H9 (cell line): Measurements from ENCODE around the gene PDS5B. TPM values are rescaled to one million over a fixed set of nuclear protein-coding genes. Genes with fewer than 3 reads are reported as not detected.

Source experiments
- DNase-seq: peaks from one replicate; pipeline ENCODE4 v3.0.0-alpha.2; 2017
- H2AFZ ChIP-seq: one replicate; pipeline ENCODE4 v1.6.1; 2013; ENCODE audit warnings: mild to moderate bottlenecking, low read length, control low read depth, moderate library complexity
- H2AK5ac ChIP-seq: 2 replicates; pipeline ENCODE4 v1.6.1; 2013; ENCODE audit warnings: low read length, control low read depth, mixed read lengths; ENCODE audit not compliant: insufficient read length
- H2BK120ac ChIP-seq: one replicate; pipeline ENCODE4 v1.6.1; 2013; ENCODE audit warnings: low read depth, mild to moderate bottlenecking, low read length, control low read depth, inconsistent platforms; ENCODE audit not compliant: poor library complexity, severe bottlenecking
- H2BK12ac ChIP-seq: 2 replicates; pipeline ENCODE4 v1.6.1; 2013; ENCODE audit warnings: low read length, control low read depth, mixed read lengths, low read depth; ENCODE audit not compliant: insufficient read length
- H2BK15ac ChIP-seq: 2 replicates; pipeline ENCODE4 v1.6.1; 2013; ENCODE audit warnings: low read depth, low read length, control low read depth
- H2BK20ac ChIP-seq: one replicate; pipeline ENCODE4 v1.6.1; 2013; ENCODE audit warnings: low read depth, mild to moderate bottlenecking, low read length, control low read depth, inconsistent platforms; ENCODE audit not compliant: poor library complexity, severe bottlenecking
- H2BK5ac ChIP-seq: 2 replicates; pipeline ENCODE4 v1.6.1; 2013; ENCODE audit warnings: low read length, control low read depth, mixed read lengths; ENCODE audit not compliant: insufficient read length
- H3K14ac ChIP-seq: 2 replicates; pipeline ENCODE4 v1.6.1; 2013; ENCODE audit warnings: low read length, control low read depth; ENCODE audit not compliant: insufficient read depth
- H3K18ac ChIP-seq: 2 replicates; pipeline ENCODE4 v1.6.1; 2013; ENCODE audit warnings: low read depth, mild to moderate bottlenecking, mixed read lengths, low read length, control low read depth; ENCODE audit not compliant: insufficient read length
- H3K23ac ChIP-seq: 2 replicates; pipeline ENCODE4 v1.6.1; 2013; ENCODE audit warnings: low read length, control low read depth, mixed read lengths, low read depth; ENCODE audit not compliant: insufficient read length
- H3K23me2 ChIP-seq: 2 replicates; pipeline ENCODE4 v1.6.1; 2013; ENCODE audit warnings: low read depth, mild to moderate bottlenecking, mixed read lengths, low read length, control low read depth; ENCODE audit not compliant: insufficient read length, poor library complexity, severe bottlenecking
- H3K27ac ChIP-seq: 2 replicates; pipeline ENCODE4 v1.5.1; 2013; ENCODE audit warnings: low read length, control low read depth, mixed read lengths, low read depth; ENCODE audit not compliant: insufficient read length
- H3K27me3 ChIP-seq: 2 replicates; pipeline ENCODE4 v1.6.1; 2013; ENCODE audit warnings: low read length, control low read depth, inconsistent platforms; ENCODE audit not compliant: insufficient read depth
- H3K4ac ChIP-seq: 2 replicates; pipeline ENCODE4 v1.6.1; 2013; ENCODE audit warnings: low read depth, mild to moderate bottlenecking, control low read depth, inconsistent platforms, low read length, moderate library complexity
- H3K4me1 ChIP-seq: 2 replicates; pipeline ENCODE4 v1.6.1; 2013; ENCODE audit warnings: low read length, control low read depth, inconsistent platforms; ENCODE audit not compliant: insufficient read depth
- H3K4me2 ChIP-seq: 2 replicates; pipeline ENCODE4 v1.6.1; 2013; ENCODE audit warnings: low read length, control low read depth, mixed read lengths; ENCODE audit not compliant: insufficient read length, insufficient read depth
- H3K56ac ChIP-seq: 2 replicates; pipeline ENCODE4 v1.6.1; 2013; ENCODE audit warnings: low read depth, mild to moderate bottlenecking, mixed read lengths, low read length, control low read depth; ENCODE audit not compliant: insufficient read length
- H3K79me1 ChIP-seq: 2 replicates; pipeline ENCODE4 v1.6.1; 2013; ENCODE audit warnings: low read depth, mild to moderate bottlenecking, moderate library complexity, low read length, control low read depth, inconsistent platforms; ENCODE audit not compliant: insufficient read depth, poor library complexity, severe bottlenecking
- H3K79me2 ChIP-seq: 2 replicates; pipeline ENCODE4 v1.6.1; 2013; ENCODE audit warnings: low read length, control low read depth, inconsistent platforms; ENCODE audit not compliant: insufficient read depth
- H3K9ac ChIP-seq: 2 replicates; pipeline ENCODE4 v1.6.1; 2013; ENCODE audit warnings: low read length, control low read depth, mixed read lengths; ENCODE audit not compliant: insufficient read length; ENCODE audit errors: extremely low read depth
- H3K9me3 ChIP-seq: one replicate; pipeline ENCODE4 v1.6.1; 2013; ENCODE audit warnings: low read depth, low read length, inconsistent platforms; ENCODE audit not compliant: control insufficient read depth
- H3T11ph ChIP-seq: one replicate; pipeline ENCODE4 v1.6.1; 2013; ENCODE audit warnings: mild to moderate bottlenecking, low read length, control low read depth, inconsistent platforms
- H4K20me1 ChIP-seq: one replicate; pipeline ENCODE4 v1.6.1; 2013; ENCODE audit not compliant: control insufficient read depth, insufficient read length, insufficient read depth
- H4K5ac ChIP-seq: 2 replicates; pipeline ENCODE4 v1.6.1; 2013; ENCODE audit warnings: low read depth, mild to moderate bottlenecking, mixed read lengths, low read length, control low read depth; ENCODE audit not compliant: insufficient read length
- H4K8ac ChIP-seq: replicated peaks from 2 replicates; pipeline ENCODE4 v1.6.1; 2013; ENCODE audit warnings: low read length, control low read depth, mixed read lengths, low read depth; ENCODE audit not compliant: insufficient read length
- H4K91ac ChIP-seq: 2 replicates; pipeline ENCODE4 v1.6.1; 2013; ENCODE audit warnings: low read depth, mild to moderate bottlenecking, moderate library complexity, mixed read lengths, low read length, control low read depth; ENCODE audit not compliant: insufficient read length
- H3K27ac Mint-ChIP-seq, 3 experiments: 2 replicates in 2 of 3; 3 replicates in 1 of 3; pipeline ENCODE4 v1.8.0; 2020 to 2021; ENCODE audit warnings: mixed read lengths in 3 of 3, mild to moderate bottlenecking in 1 of 3, moderate library complexity in 1 of 3
- H3K27me3 Mint-ChIP-seq: 2 replicates; pipeline ENCODE4 v1.8.0; 2021; ENCODE audit warnings: low read depth, mild to moderate bottlenecking, moderate library complexity, mixed read lengths
- H3K36me3 Mint-ChIP-seq, 3 experiments: 2 replicates in 2 of 3; 3 replicates in 1 of 3; pipeline ENCODE4 v1.8.0; 2020 to 2021; ENCODE audit warnings: low read depth in 3 of 3, mixed read lengths in 3 of 3; ENCODE audit not compliant: insufficient read depth in 1 of 3
- H3K4me1 Mint-ChIP-seq, 2 experiments: 2 replicates each; pipeline ENCODE4 v1.8.0; 2020; ENCODE audit warnings: mixed read lengths in 2 of 2
- H3K4me3 Mint-ChIP-seq, 2 experiments: 2 replicates in 1 of 2; 3 replicates in 1 of 2; pipeline ENCODE4 v1.8.0; 2020 to 2021; ENCODE audit warnings: mild to moderate bottlenecking in 2 of 2, mixed read lengths in 2 of 2, moderate library complexity in 1 of 2
- H3K9me3 Mint-ChIP-seq, 2 experiments: 2 replicates in 1 of 2; 3 replicates in 1 of 2; pipeline ENCODE4 v1.8.0; 2020; ENCODE audit warnings: mild to moderate bottlenecking in 2 of 2, mixed read lengths in 2 of 2, moderate library complexity in 1 of 2
- CTCF ChIP-seq: fragments of 200-600 bp; sonication (generic); conservative IDR thresholded peaks from 3 replicates; pipeline ENCODE4 v1.8.0; 2021; ENCODE audit warnings: antibody characterized with exemption, mild to moderate bottlenecking
- WGBS: extraction: QIAGEN DNeasy Blood & Tissue Kit; methylation state at CpG from one replicate; pipeline ENCODE4 v1.1.7; 2013; ENCODE audit warnings: missing lambda C conversion rate, low lambda C conversion rate, mixed read lengths; ENCODE audit not compliant: insufficient read length; ENCODE audit errors: extremely low coverage; 5-methylcytosine and 5-hydroxymethylcytosine counted together
- total RNA-seq: library from RNA; stranded (reverse); gene quantifications from 2 replicates; pipeline ENCODE4 v1.2.1, GENCODE V29; 2021

The PDS5B gene
- total RNA-seq, 1 experiment from 2014 or later, result 50.0 TPM

DNA sequence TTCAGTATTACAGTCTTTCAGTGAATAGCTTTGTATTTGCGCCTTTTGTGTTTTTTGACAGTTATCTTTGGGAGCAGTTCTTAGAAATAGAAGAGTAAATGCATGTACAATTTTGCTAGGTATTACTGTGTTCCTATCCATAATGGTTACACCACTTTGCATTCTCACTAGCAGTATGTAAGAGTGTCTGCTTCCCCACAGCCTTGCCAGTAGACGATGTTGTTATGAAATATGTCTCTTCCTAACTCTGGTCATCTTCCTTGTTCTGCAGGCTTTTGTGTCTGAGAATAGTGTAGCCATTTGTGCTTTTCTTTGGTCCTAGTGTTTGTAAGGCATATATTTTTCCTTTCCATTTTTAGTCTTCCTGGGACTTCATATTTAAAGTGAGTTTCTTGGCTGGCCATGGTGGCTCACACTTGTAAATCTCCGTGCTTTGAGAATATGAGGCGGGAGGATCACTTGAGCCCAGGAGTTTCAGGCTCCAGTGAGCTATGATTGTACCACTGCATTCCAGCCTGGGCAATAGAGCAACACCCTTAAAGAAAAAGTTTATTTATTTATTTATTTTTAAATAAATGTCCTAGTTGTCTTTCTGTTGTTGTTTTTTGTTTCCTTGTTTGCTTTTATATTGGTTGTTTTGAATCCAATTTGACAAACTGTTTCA lies 140.3 kb downstream of the PDS5B start:
- no peak overlapping the region for H3T11ph ChIP-seq
- H3K18ac ChIP-seq, result no peak overlapping the region
- Mint-ChIP-seq H3K27ac (peak overlapping the region in 1 of 3 experiments; percentile 34; a peak in 3 of 7 replicates), H3K36me3 (peaks cover 23 to 38% (median 36%) of the 10 kb centered on the region in 3 experiments), H3K4me1 (peaks cover 22 to 35% of the 10 kb centered on the region in 2 experiments), H3K4me3 (no peak overlapping the region), H3K9me3 (peaks cover 21% of the 10 kb centered on the region in 2 experiments), H3K27me3 (no peaks in the 10 kb centered on the region)
- H4K5ac ChIP-seq, result no peak overlapping the region
- H3K4ac ChIP-seq, result no peak overlapping the region
- no peak overlapping the region for H2BK15ac ChIP-seq
- H3K23ac ChIP-seq, result no peak overlapping the region
- H3K79me1 ChIP-seq, result no peaks in the 10 kb centered on the region
- H3K27ac ChIP-seq, result no peak overlapping the region
- TF ChIP-seq CTCF, result no peak
- no peaks in the 10 kb centered on the region; the same call in 1 of the 2 replicates for H3K4me1 ChIP-seq
- no peak overlapping the region for H2BK5ac ChIP-seq
- no peaks in the 10 kb centered on the region for H4K20me1 ChIP-seq
- no peak overlapping the region for H3K56ac ChIP-seq
- no peak overlapping the region for H2AK5ac ChIP-seq
- H3K9ac ChIP-seq, result no peak overlapping the region
- no peak overlapping the region for H3K14ac ChIP-seq
- no peak overlapping the region for H3K4me2 ChIP-seq
- no peak overlapping the region for H2BK20ac ChIP-seq
- no peak overlapping the region for H4K8ac ChIP-seq
- H2BK120ac ChIP-seq, result no peak overlapping the region
- H3K27me3 ChIP-seq, result no peaks in the 10 kb centered on the region
- no peaks in the 10 kb centered on the region for H3K79me2 ChIP-seq
- WGBS, result no CpG with 5 or more reads among the region's 4 CpGs
- no peak overlapping the region for H2BK12ac ChIP-seq
- no peak overlapping the region for H4K91ac ChIP-seq
- DNase-seq, result no peak
- no peak overlapping the region for H2AFZ ChIP-seq
- H3K9me3 ChIP-seq, result no peaks in the 10 kb centered on the region
- no peaks in the 10 kb centered on the region for H3K23me2 ChIP-seq
